ENCODE results near the gene PPP3CB. TPM values are rescaled to one million over a fixed set of nuclear protein-coding genes. Genes with fewer than 3 reads are reported as not detected.

The PPP3CB gene
- total RNA-seq, 3 donors from 2014 or later (not counting 1 experiment from before 2014, with no cell fraction given): 38.7 to 49.9 (median 41.2) TPM

DNA sequence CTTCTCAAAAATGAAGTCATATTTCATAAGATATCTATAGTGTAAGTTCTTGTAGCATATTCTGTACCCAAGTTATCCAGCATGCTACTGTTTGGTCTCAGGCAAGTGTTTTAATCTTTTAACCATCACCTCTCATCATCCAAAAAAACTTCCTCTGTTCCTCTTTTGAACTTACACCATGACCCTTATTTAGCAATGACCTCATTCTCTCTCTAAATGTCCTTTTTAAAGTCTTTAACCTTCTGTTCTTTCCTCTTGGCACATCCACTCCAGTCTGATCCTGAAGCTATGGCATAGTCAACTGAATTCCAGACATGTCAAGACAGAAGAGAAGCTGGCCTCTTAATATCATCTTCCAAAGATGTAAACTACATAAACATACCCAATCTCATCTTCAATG is 26.2 kb downstream of the PPP3CB start:
- DNase-seq: no peak
- TF ChIP-seq, protein P1, sequence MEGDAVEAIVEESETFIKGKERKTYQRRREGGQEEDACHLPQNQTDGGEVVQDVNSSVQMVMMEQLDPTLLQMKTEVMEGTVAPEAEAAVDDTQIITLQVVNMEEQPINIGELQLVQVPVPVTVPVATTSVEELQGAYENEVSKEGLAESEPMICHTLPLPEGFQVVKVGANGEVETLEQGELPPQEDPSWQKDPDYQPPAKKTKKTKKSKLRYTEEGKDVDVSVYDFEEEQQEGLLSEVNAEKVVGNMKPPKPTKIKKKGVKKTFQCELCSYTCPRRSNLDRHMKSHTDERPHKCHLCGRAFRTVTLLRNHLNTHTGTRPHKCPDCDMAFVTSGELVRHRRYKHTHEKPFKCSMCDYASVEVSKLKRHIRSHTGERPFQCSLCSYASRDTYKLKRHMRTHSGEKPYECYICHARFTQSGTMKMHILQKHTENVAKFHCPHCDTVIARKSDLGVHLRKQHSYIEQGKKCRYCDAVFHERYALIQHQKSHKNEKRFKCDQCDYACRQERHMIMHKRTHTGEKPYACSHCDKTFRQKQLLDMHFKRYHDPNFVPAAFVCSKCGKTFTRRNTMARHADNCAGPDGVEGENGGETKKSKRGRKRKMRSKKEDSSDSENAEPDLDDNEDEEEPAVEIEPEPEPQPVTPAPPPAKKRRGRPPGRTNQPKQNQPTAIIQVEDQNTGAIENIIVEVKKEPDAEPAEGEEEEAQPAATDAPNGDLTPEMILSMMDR (IDR thresholded peaks at IDR 0.05): no peak
- H3K36me3 ChIP-seq (ENCODE audit: control insufficient read depth, insufficient read depth, low read length): peaks cover 74% of the 10 kb centered on the region
- no peak overlapping the region for H3K4me3 ChIP-seq (ENCODE audit: low read length)
- H3K9me3 ChIP-seq (ENCODE audit: control insufficient read depth, insufficient read depth, low read length): no peaks in the 10 kb centered on the region
- H3K36me3 Mint-ChIP-seq: peaks cover 16% of the 10 kb centered on the region
- H3K9me3 Mint-ChIP-seq: no peaks in the 10 kb centered on the region
- no peaks in the 10 kb centered on the region for H3K27me3 ChIP-seq (ENCODE audit: control insufficient read depth, insufficient read depth, low read length)
- no peak overlapping the region for H3K4me3 Mint-ChIP-seq
- no peaks in the 10 kb centered on the region for H3K27me3 Mint-ChIP-seq (ENCODE audit: low read depth in 2 of 2)
- intact Hi-C loops (cut with micrococcal nuclease): no loop called here
- no peak overlapping the region for H3K27ac ChIP-seq (ENCODE audit: low read length)
- no peak for ATAC-seq
- H3K27ac Mint-ChIP-seq: peak overlapping the region in 1 of 2 donors; percentile 23
- no peaks in the 10 kb centered on the region for H3K4me1 ChIP-seq (ENCODE audit: control insufficient read depth, insufficient read depth, low read length)
- peaks cover 4 to 11% of the 10 kb centered on the region in 2 donors for H3K4me1 Mint-ChIP-seq

DNA sequence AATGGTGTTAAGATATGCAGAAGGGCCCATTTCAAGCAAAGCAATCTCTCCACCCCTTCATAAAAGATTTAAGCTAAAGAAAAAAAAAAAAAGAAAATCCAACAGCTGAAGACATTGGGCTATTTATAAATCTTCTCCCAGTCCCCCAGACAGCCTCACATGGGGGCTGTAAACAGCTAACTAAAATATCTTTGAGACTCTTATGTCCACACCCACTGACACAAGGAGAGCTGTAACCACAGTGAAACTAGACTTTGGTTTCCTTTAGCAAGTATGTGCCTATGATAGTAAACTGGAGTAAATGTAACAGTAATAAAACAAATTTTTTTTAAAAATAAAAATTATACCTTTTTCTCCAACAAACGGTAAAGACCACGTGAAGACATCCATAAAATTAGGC is 28.6 kb downstream of the PPP3CB start:
- Mint-ChIP-seq H3K9me3 (no peaks in the 10 kb centered on the region), H3K27me3 (ENCODE audit: low read depth in 2 of 2) (no peaks in the 10 kb centered on the region), H3K36me3 (peaks cover 16% of the 10 kb centered on the region), H3K27ac (peak overlapping the region in 1 of 2 donors; percentile 55), H3K4me3 (no peak overlapping the region), H3K4me1 (peaks cover 8 to 11% of the 10 kb centered on the region in 2 donors)
- WGBS (ENCODE audit: insufficient coverage): no CpG with 5 or more reads among the region's 2 CpGs
- Histone ChIP-seq H3K27me3 (ENCODE audit: control insufficient read depth, insufficient read depth, low read length) (no peaks in the 10 kb centered on the region), H3K9me3 (ENCODE audit: control insufficient read depth, insufficient read depth, low read length) (no peaks in the 10 kb centered on the region), H3K36me3 (ENCODE audit: control insufficient read depth, insufficient read depth, low read length) (peaks cover 71% of the 10 kb centered on the region), H3K4me3 (ENCODE audit: low read length) (no peak overlapping the region), H3K27ac (ENCODE audit: low read length) (no peak overlapping the region), H3K4me1 (ENCODE audit: control insufficient read depth, insufficient read depth, low read length) (no peaks in the 10 kb centered on the region)
- intact Hi-C loops (cut with micrococcal nuclease): no loop called here
- peak in 1 of 3 donors; percentile 65 for ATAC-seq
- DNase-seq: no peak
- TF ChIP-seq, protein P1 (IDR thresholded peaks at IDR 0.05): no peak

DNA sequence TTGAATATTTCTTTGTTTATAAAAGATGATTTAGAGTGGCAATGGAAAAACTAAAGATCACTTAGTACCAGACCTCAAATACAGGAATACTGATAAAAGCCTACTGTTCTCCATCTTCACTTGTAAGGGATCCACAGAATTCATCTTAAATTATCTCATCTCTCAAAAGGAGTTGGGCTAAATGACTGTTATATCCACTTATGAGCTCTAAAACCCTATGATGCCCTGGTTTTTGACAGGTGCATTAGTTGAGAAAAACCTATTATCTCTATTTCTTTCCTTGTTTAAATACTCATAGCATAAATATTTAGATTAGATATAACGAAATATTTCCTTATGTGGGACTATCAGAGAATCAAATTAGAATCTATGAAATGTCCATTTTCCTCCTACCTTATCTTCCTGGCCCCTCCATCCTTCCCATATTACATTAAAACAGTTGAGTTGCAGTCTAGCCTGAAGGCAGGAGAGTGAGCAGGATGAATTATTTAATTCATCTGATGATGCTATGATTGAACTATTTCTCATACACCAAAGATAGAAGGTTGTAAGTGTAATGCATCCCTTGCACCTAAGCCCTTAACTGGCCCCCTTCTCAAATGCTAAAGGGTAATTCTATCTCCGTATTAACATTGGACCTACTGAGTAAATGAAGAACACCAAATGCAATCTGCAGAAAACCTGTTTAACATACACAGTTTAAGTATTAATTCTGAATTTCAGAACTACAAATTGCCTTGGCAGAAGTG is 29.7 kb downstream of the PPP3CB start:
- H3K4me3 Mint-ChIP-seq: no peak overlapping the region
- peaks cover 8 to 11% of the 10 kb centered on the region in 2 donors for H3K4me1 Mint-ChIP-seq
- H3K27me3 Mint-ChIP-seq (ENCODE audit: low read depth in 2 of 2): no peaks in the 10 kb centered on the region
- H3K27ac ChIP-seq (ENCODE audit: low read length): no peak overlapping the region
- 100% methylated on average over 1 of the region's 2 CpGs for WGBS (ENCODE audit: insufficient coverage)
- H3K4me3 ChIP-seq (ENCODE audit: low read length): no peak overlapping the region
- H3K27me3 ChIP-seq (ENCODE audit: control insufficient read depth, insufficient read depth, low read length): no peaks in the 10 kb centered on the region
- ATAC-seq (no peak), DNase-seq (no peak)
- H3K36me3 Mint-ChIP-seq: peaks cover 16% of the 10 kb centered on the region
- peaks cover 63% of the 10 kb centered on the region for H3K36me3 ChIP-seq (ENCODE audit: control insufficient read depth, insufficient read depth, low read length)
- H3K9me3 ChIP-seq (ENCODE audit: control insufficient read depth, insufficient read depth, low read length): no peaks in the 10 kb centered on the region
- TF ChIP-seq, protein P1 (IDR thresholded peaks at IDR 0.05): no peak
- H3K27ac Mint-ChIP-seq: peak overlapping the region in 1 of 2 donors; percentile 29
- no peaks in the 10 kb centered on the region for H3K4me1 ChIP-seq (ENCODE audit: control insufficient read depth, insufficient read depth, low read length)
- no peaks in the 10 kb centered on the region for H3K9me3 Mint-ChIP-seq
- intact Hi-C loops (cut with micrococcal nuclease): no loop called here

DNA sequence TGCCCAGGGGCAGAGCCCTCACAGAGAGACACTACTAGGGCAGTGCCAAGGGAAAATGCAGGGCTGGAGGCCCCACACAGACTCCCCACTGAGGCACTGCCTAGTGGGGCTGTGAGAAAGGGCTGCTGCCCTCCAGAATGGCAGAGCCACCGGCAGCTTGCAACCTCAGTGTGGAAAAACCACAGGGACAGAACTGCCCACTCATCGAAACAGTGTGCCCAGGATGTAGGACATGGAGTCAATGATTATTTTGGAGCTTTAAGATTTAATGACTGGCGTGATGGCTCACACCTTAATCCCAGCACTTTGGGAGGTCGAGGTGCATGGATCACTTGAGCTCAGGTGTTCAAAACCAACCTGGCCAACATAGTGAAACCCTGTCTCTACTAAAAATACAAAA is 34.9 kb downstream of the PPP3CB start:
- Mint-ChIP-seq H3K9me3 (no peaks in the 10 kb centered on the region), H3K4me3 (no peak overlapping the region), H3K27me3 (ENCODE audit: low read depth in 2 of 2) (no peaks in the 10 kb centered on the region), H3K27ac (peak overlapping the region in 1 of 2 donors; percentile 66), H3K36me3 (no peaks in the 10 kb centered on the region), H3K4me1 (peaks cover 4 to 21% of the 10 kb centered on the region in 2 donors)
- 96% methylated on average over 4 of the region's 4 CpGs for WGBS (ENCODE audit: insufficient coverage)
- TF ChIP-seq, protein P1 (IDR thresholded peaks at IDR 0.05): no peak
- Histone ChIP-seq H3K27ac (ENCODE audit: low read length) (no peak overlapping the region), H3K36me3 (ENCODE audit: control insufficient read depth, insufficient read depth, low read length) (peaks cover 27% of the 10 kb centered on the region), H3K4me3 (ENCODE audit: low read length) (no peak overlapping the region), H3K27me3 (ENCODE audit: control insufficient read depth, insufficient read depth, low read length) (no peaks in the 10 kb centered on the region), H3K9me3 (ENCODE audit: control insufficient read depth, insufficient read depth, low read length) (no peaks in the 10 kb centered on the region), H3K4me1 (ENCODE audit: control insufficient read depth, insufficient read depth, low read length) (no peaks in the 10 kb centered on the region)
- intact Hi-C loops (cut with micrococcal nuclease): no loop called here
- DNase-seq (no peak), ATAC-seq (no peak)

Measured in natural killer cell (primary cell).